ENCODE measurements around the gene DNAJC5G.

The DNAJC5G gene

GRCh38 chr2:27322301-27322765 lies 47.1 kb downstream of the DNAJC5G start:
- no peak for DNase-seq (ENCODE audit: low read depth, low spot score)
- ChIA-PET POLR2A (interaction anchor here (0.6 to 2.9 kb wide), 3 partner anchors 14 to 1676 kb away, joined by 3 to 11 read pairs (median 5); partner anchors contain the start of gene GTF3C2), CTCF (interaction anchor here (0.6 to 8.1 kb wide), 9 partner anchors 11 to 56 kb away, joined by 3 to 94 read pairs (median 5); partner anchors contain the start of gene EIF2B4)
- TF ChIP-seq, protein P1, sequence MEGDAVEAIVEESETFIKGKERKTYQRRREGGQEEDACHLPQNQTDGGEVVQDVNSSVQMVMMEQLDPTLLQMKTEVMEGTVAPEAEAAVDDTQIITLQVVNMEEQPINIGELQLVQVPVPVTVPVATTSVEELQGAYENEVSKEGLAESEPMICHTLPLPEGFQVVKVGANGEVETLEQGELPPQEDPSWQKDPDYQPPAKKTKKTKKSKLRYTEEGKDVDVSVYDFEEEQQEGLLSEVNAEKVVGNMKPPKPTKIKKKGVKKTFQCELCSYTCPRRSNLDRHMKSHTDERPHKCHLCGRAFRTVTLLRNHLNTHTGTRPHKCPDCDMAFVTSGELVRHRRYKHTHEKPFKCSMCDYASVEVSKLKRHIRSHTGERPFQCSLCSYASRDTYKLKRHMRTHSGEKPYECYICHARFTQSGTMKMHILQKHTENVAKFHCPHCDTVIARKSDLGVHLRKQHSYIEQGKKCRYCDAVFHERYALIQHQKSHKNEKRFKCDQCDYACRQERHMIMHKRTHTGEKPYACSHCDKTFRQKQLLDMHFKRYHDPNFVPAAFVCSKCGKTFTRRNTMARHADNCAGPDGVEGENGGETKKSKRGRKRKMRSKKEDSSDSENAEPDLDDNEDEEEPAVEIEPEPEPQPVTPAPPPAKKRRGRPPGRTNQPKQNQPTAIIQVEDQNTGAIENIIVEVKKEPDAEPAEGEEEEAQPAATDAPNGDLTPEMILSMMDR (IDR thresholded peaks at IDR 0.05; ENCODE audit: insufficient read depth, low read length, missing control alignments) = no peak
- peak overlapping the region; percentile 96 for H3K4me3 ChIP-seq (ENCODE audit: low read depth, low read length)

GRCh38 chr2:27322766-27323595 lies 47.7 kb downstream of the DNAJC5G start, which contains the start of gene MPV17:
Gene MPV17, minus strand, starts transcription at chr2:27323097. Its CDS starts 580 bp downstream, at chr2:27322517.
- H3K4me3 ChIP-seq (ENCODE audit: low read depth, low read length) = peak within 1 kb of the TSS; percentile 96
- TF ChIP-seq, protein P1 (IDR thresholded peaks at IDR 0.05; ENCODE audit: insufficient read depth, low read length, missing control alignments) = no peak
- peak; percentile 73 for DNase-seq (ENCODE audit: low read depth, low spot score)
- CTCF ChIA-PET = interaction anchor here (0.7 to 8.1 kb wide), 8 partner anchors 9 to 73 kb away, joined by 3 to 94 read pairs (median 3); partner anchors contain the start of gene EIF2B4
- POLR2A ChIA-PET = interaction anchor here (0.6 to 2.9 kb wide), 4 partner anchors 13 to 1677 kb away, joined by 3 to 11 read pairs (median 4); partner anchors contain the start of genes GTF3C2 and TRIM54

DNA sequence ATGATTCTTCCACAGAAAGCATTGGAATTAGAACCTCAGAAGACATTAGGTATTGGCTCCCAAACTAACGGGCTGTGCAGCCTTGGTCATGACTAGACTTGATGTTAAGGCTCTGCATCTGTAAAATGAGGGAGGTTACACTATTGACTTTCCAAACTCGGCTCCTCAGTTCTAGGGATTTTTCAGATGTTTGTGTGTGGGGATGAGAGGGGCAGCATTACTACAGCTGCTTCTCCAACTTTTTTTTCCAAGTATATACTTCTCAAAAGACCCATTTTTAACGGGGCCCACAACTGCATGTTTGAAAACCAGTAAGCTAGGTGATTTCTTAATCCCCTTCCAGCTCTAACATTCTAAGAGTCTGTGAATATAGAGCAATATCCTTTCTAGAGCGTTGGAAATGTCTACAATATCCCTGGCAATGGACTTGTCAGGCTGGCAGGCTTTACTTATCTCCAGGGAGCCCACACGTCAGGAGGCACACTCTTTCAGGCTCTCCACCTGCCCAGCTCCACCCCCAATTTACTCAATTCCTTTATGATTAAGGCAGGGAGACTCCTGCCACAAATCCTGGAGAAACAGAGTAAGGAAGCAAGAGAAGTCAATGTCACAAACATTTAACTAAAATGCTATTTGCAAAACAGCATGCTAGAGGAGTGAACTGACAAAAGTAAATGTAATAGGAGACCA lies 48.5 kb downstream of the DNAJC5G start:
- peak overlapping the region; percentile 96 for H3K4me3 ChIP-seq (ENCODE audit: low read depth, low read length)
- TF ChIP-seq, protein P1 (IDR thresholded peaks at IDR 0.05; ENCODE audit: insufficient read depth, low read length, missing control alignments) = no peak
- no peak for DNase-seq (ENCODE audit: low read depth, low spot score)
- POLR2A ChIA-PET = interaction anchor here (0.9 to 2.9 kb wide), 2 partner anchors 33 to 42 kb away, joined by 3 to 11 read pairs; partner anchors contain the start of genes GTF3C2 and TRIM54
- CTCF ChIA-PET = interaction anchor here (0.7 to 8.1 kb wide), 6 partner anchors 9 to 74 kb away, joined by 3 to 94 read pairs (median 3); partner anchors contain the start of gene EIF2B4

DNA sequence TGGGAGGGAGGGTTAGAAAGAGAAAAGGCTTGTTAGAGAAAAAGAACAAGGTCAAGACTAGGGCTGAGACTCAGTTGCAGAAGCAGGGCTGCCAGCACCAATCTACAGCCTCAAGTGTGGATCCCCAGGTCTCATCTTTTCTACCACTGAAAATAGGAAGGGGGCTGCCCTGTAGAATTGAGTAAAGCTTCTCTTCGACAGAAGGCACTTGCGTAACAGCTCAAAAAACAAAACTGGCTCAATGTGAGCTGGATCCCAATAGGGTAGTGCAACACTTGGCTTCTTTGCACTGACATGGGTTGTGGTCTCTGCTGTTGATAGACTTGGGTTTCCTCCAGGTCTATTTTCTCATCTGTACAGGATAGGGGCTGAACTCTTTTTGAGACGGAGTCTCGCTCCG lies 49.5 kb downstream of the DNAJC5G start:
- DNase-seq (ENCODE audit: low read depth, low spot score) = no peak
- no peak overlapping the region for H3K4me3 ChIP-seq (ENCODE audit: low read depth, low read length)
- TF ChIP-seq, protein P1 (IDR thresholded peaks at IDR 0.05; ENCODE audit: insufficient read depth, low read length, missing control alignments) = no peak
- ChIA-PET CTCF (interaction anchor here (8.1 kb wide), 1 partner anchor 21 kb away, joined by 94 read pairs; no protein-coding TSS in a partner anchor), POLR2A (interaction anchor here (0.8 kb wide), 1 partner anchor 31 kb away, joined by 3 read pairs; no protein-coding TSS in a partner anchor)
